Fibroblast of villous mesenchyme (primary cell): Measurements from ENCODE around the gene NALCN. TPM values are rescaled to one million over a fixed set of nuclear protein-coding genes. Genes with fewer than 3 reads are reported as not detected.

Source experiments
- DNase-seq: peaks from one replicate; pipeline ENCODE4 v3.0.0-alpha.2; 2010; ENCODE audit warnings: low read depth
- H3K4me3 ChIP-seq: 2 replicates; pipeline ENCODE4 v1.5.1; 2011; ENCODE audit warnings: low read depth, mild to moderate bottlenecking, low read length
- total RNA-seq: library from RNA; depleted of rRNA; stranded (reverse); fragments of >200 nt; gene quantifications from 2 replicates; pipeline ENCODE4 v1.2.3, GENCODE V29; 2012
- TF ChIP-seq, protein P1 (sequence below): IDR thresholded peaks from 2 replicates; pipeline ENCODE4 v1.5.1; 2012; ENCODE audit warnings: low read depth, mild to moderate bottlenecking, low read length; ENCODE audit not compliant: insufficient read depth

NALCN gene
- total RNA-seq, 1 donor = 1.7 TPM

- no peak overlapping the region for H3K4me3 ChIP-seq
- TF ChIP-seq, protein P1, sequence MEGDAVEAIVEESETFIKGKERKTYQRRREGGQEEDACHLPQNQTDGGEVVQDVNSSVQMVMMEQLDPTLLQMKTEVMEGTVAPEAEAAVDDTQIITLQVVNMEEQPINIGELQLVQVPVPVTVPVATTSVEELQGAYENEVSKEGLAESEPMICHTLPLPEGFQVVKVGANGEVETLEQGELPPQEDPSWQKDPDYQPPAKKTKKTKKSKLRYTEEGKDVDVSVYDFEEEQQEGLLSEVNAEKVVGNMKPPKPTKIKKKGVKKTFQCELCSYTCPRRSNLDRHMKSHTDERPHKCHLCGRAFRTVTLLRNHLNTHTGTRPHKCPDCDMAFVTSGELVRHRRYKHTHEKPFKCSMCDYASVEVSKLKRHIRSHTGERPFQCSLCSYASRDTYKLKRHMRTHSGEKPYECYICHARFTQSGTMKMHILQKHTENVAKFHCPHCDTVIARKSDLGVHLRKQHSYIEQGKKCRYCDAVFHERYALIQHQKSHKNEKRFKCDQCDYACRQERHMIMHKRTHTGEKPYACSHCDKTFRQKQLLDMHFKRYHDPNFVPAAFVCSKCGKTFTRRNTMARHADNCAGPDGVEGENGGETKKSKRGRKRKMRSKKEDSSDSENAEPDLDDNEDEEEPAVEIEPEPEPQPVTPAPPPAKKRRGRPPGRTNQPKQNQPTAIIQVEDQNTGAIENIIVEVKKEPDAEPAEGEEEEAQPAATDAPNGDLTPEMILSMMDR = no peak
- peak; percentile 33 for DNase-seq
Measured at GRCh38 chr13:101309014-101309619, 107.2 kb downstream of the NALCN start.

DNA sequence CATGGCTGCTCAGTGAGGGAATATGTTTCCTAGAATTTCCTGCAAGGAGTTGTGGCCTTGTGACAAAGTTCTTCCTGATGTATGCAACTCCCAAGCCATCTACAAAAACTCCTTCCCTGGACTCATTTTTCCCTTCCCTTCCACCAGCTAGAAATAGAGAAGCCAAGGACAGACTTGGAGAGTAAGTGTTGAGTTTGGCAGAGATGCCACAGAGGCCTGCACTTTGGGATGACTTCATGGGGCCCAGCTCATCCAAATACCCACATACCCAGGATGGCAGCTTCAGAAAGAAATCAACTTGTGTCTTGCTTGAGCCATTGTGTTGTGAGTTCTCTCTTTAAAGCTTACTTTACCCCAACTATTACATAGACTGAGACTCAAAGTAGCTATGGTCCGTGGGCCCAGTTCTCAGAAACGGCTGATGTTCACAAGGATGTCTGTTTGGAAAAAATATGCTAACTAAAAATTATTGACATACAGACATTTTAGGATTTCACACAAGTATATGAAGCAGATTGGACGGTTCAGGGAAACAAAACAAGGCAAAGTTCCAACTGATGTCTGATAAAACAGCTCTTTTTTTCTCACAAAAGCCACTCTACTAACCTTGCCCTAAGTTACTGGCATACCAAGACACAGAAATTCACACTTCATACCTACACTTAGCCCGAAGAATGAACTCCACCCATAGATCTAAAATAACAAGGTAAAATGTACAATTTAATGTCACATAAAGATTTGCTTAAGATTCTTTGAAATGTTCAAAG, 107.9 kb downstream of the NALCN start:
- H3K4me3 ChIP-seq = no peak overlapping the region
- TF ChIP-seq, protein P1 = no peak
- no peak for DNase-seq

DNA sequence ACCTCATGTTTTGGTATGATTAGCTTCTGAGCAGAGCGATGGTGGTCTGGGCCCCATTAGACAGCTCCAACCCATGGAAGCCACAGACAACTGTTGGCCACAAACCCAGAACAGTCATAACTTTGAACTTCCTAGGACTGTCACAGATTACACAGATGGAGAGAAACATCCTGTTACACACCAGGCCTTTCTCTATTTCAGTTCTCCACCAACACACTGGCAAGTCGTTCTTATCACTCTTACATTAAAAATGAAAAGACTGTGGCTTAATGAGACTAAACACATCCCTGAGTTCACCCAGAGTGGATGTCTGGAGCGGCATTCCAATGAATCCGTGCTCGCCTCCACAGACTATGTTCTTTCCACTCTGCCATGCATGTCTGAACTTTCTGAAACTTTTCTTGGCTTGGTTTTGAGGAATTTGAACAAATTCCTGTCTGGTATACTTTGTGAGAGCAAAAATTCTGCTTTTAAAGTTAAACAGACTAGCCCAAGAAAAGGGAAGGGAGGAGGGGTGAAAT, 109.1 kb downstream of the NALCN start:
- DNase-seq = peak; percentile 94
- TF ChIP-seq, protein P1 = no peak
- no peak overlapping the region for H3K4me3 ChIP-seq

DNA sequence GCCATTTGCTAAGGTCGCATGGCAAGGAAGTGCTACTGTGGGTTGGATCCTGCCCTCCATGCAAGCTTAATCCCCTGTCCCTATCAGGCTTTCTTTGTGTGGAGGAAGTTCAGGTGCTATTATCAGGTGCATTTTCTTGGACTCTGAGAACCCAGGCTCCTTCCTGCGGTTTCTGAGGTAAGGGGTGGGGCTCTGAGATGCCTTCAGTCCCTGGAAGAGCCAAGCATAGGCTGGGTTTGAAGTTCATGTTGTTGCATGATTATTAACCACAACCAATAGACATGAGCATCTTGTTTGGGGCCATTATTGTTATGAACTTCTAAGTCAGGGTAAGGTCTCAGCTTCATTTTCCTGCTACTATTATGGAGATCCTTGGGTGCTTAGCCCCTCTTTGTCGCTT, 109.5 kb downstream of the NALCN start:
- TF ChIP-seq, protein P1 = no peak
- H3K4me3 ChIP-seq = no peak overlapping the region
- no peak for DNase-seq

GRCh38 chr13:101305981-101306411, 110.3 kb downstream of the NALCN start:
- DNase-seq = no peak
- TF ChIP-seq, protein P1 = no peak

GRCh38 chr13:101303521-101303920, 112.8 kb downstream of the NALCN start:
- H3K4me3 ChIP-seq = no peak overlapping the region
- TF ChIP-seq, protein P1 = no peak
- no peak for DNase-seq

More at GRCh38 chr13:101305981-101306411, 110.3 kb downstream of the NALCN start:
- H3K4me3 ChIP-seq = no peak overlapping the region
